ENCODE results near the gene PIK3CD.
"Not testable (repeated sequence)": the region's sequence is repeated elsewhere in the genome, so short reads cannot be mapped to it uniquely, and the experiment has no call there.

The PIK3CD gene

GRCh38 chr1:9654834-9655723, 3.5 kb downstream of the PIK3CD start:
- no peak for DNase-seq (ENCODE audit: low spot score)

GRCh38 chr1:9655836-9656235, 4.3 kb downstream of the PIK3CD start:
- no peak for DNase-seq (ENCODE audit: low spot score)

- no peak for DNase-seq (ENCODE audit: low spot score)
These were observed 6.0 kb downstream of the PIK3CD start for GRCh38 chr1:9657521-9658032.

- DNase-seq (ENCODE audit: low spot score), result no peak
These were observed 6.7 kb downstream of the PIK3CD start for GRCh38 chr1:9658199-9658598.

- no peak for DNase-seq (ENCODE audit: low spot score)
These were observed 7.8 kb downstream of the PIK3CD start for GRCh38 chr1:9659328-9659727.

GRCh38 chr1:9663257-9663656, 11.7 kb downstream of the PIK3CD start:
- DNase-seq (ENCODE audit: low spot score), result no peak

- no peak for DNase-seq (ENCODE audit: low spot score)
These were observed 13.7 kb downstream of the PIK3CD start for GRCh38 chr1:9665193-9665592.

- no peak for DNase-seq (ENCODE audit: low spot score)
These were observed 16.5 kb downstream of the PIK3CD start for GRCh38 chr1:9668080-9668479.

- DNase-seq (ENCODE audit: low spot score), result no peak
These were observed 18.6 kb downstream of the PIK3CD start for GRCh38 chr1:9670085-9670484.

GRCh38 chr1:9671377-9672140, 20.0 kb downstream of the PIK3CD start:
- peak; percentile 95 for DNase-seq (ENCODE audit: low spot score)

GRCh38 chr1:9672444-9672843, 20.9 kb downstream of the PIK3CD start:
- DNase-seq (ENCODE audit: low spot score), result no peak

GRCh38 chr1:9675393-9675792, 23.9 kb downstream of the PIK3CD start:
- no peak for DNase-seq (ENCODE audit: low spot score)

GRCh38 chr1:9676128-9676527, 24.6 kb downstream of the PIK3CD start:
- DNase-seq (ENCODE audit: low spot score), result not testable (repeated sequence)

- DNase-seq (ENCODE audit: low spot score), result no peak
These were observed 25.4 kb downstream of the PIK3CD start for GRCh38 chr1:9676815-9677393.

- no peak for DNase-seq (ENCODE audit: low spot score)
These were observed 28.6 kb downstream of the PIK3CD start for GRCh38 chr1:9680091-9680490.

GRCh38 chr1:9680828-9681227, 29.3 kb downstream of the PIK3CD start:
- no peak for DNase-seq (ENCODE audit: low spot score)

GRCh38 chr1:9684801-9685200, 33.3 kb downstream of the PIK3CD start:
- DNase-seq (ENCODE audit: low spot score), result no peak

- peak; percentile 62 for DNase-seq (ENCODE audit: low spot score)
These were observed 35.8 kb downstream of the PIK3CD start for GRCh38 chr1:9687120-9687873.

GRCh38 chr1:9687874-9688582, 36.5 kb downstream of the PIK3CD start:
- no peak for DNase-seq (ENCODE audit: low spot score)

- no peak for DNase-seq (ENCODE audit: low spot score)
These were observed 37.1 kb downstream of the PIK3CD start for GRCh38 chr1:9688599-9688998.

GRCh38 chr1:9689011-9689706, 37.6 kb downstream of the PIK3CD start:
- DNase-seq (ENCODE audit: low spot score), result peak; percentile 85
